Measurements from ENCODE around the gene SPATA31E1. TPM values are rescaled to one million over a fixed set of nuclear protein-coding genes. Genes with fewer than 3 reads are reported as not detected.

SPATA31E1 gene
- 0.71 TPM for total RNA-seq (ENCODE audit: unreplicated experiment)
- long read RNA-seq, partial matches to known transcripts: 0 of 1 reads
- long read RNA-seq, other reads (novel, unspliced or antisense): 1 of 1 reads

DNA sequence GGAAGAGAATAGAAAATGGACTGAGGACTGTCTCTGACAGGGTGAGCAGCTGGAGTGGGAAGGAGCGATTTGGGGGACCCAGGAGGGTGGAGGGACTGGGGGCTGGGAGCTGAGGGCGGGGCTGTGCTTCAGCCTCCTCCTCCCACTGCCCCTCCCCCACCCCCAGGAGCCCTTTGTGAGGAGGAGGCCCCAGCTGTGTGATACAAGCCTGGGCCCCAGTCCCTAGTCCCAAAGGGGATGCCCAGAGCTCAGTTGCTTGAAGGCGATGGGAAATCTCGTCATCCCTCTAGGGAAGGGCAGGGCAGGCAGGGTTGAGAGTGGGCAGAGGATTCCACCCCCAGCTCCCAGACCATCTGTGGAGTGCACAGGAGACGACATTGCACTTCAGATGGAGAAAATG lies at the start of gene SPATA31E1:
Gene SPATA31E1, plus strand, starts transcription at position 251 of the 400 bp plus-strand sequence. Its CDS starts 15 bp downstream, at position 266.
- Mint-ChIP-seq H3K4me1 (ENCODE audit: low read depth, unreplicated experiment) (peaks cover 7% of the 10 kb centered on the region), H3K4me3 (ENCODE audit: unreplicated experiment) (peak within 1 kb of the TSS; percentile 67), H3K27me3 (ENCODE audit: unreplicated experiment) (peaks cover 6% of the 10 kb centered on the region), H3K27ac (ENCODE audit: unreplicated experiment) (peak within 1 kb of the TSS; percentile 93), H3K9me3 (ENCODE audit: unreplicated experiment) (peaks cover 9% of the 10 kb centered on the region), H3K36me3 (ENCODE audit: unreplicated experiment) (peaks cover 6% of the 10 kb centered on the region)
- TF ChIP-seq, protein P1, sequence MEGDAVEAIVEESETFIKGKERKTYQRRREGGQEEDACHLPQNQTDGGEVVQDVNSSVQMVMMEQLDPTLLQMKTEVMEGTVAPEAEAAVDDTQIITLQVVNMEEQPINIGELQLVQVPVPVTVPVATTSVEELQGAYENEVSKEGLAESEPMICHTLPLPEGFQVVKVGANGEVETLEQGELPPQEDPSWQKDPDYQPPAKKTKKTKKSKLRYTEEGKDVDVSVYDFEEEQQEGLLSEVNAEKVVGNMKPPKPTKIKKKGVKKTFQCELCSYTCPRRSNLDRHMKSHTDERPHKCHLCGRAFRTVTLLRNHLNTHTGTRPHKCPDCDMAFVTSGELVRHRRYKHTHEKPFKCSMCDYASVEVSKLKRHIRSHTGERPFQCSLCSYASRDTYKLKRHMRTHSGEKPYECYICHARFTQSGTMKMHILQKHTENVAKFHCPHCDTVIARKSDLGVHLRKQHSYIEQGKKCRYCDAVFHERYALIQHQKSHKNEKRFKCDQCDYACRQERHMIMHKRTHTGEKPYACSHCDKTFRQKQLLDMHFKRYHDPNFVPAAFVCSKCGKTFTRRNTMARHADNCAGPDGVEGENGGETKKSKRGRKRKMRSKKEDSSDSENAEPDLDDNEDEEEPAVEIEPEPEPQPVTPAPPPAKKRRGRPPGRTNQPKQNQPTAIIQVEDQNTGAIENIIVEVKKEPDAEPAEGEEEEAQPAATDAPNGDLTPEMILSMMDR (IDR thresholded peaks at IDR 0.05; ENCODE audit: partially characterized antibody, unreplicated experiment): no peak
- DNase-seq: peak; percentile 77

DNA sequence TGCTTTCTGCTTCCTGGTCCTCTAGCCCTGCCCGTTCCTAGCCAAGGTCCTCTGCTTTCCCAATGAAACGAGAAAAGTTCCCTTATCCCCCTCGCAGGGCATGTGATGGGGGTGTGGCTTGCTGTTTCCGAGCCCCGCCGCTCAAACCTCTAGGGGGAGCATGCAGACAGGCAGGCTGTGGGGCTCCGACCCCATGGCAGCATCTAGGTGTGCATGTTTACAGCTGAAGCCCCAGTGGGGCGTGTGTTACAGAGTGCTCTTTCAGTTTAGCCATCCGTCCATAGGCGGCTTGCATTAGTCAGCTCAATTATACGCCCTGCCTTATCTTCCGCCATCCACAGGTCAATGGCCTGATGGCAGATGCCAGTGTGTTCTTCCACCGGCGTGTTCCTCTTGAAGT lies 48.3 kb upstream of the SPATA31E1 start:
- no peak overlapping the region for H3K4me3 Mint-ChIP-seq (ENCODE audit: unreplicated experiment)
- no peaks in the 10 kb centered on the region for H3K9me3 Mint-ChIP-seq (ENCODE audit: unreplicated experiment)
- no peak overlapping the region for H3K27ac Mint-ChIP-seq (ENCODE audit: unreplicated experiment)
- no peaks in the 10 kb centered on the region for H3K27me3 Mint-ChIP-seq (ENCODE audit: unreplicated experiment)
- H3K4me1 Mint-ChIP-seq (ENCODE audit: low read depth, unreplicated experiment): peaks cover 8% of the 10 kb centered on the region
- peak; percentile 37 for DNase-seq
- H3K36me3 Mint-ChIP-seq (ENCODE audit: unreplicated experiment): peaks cover 6% of the 10 kb centered on the region
- TF ChIP-seq, protein P1 (IDR thresholded peaks at IDR 0.05; ENCODE audit: partially characterized antibody, unreplicated experiment): no peak

DNA sequence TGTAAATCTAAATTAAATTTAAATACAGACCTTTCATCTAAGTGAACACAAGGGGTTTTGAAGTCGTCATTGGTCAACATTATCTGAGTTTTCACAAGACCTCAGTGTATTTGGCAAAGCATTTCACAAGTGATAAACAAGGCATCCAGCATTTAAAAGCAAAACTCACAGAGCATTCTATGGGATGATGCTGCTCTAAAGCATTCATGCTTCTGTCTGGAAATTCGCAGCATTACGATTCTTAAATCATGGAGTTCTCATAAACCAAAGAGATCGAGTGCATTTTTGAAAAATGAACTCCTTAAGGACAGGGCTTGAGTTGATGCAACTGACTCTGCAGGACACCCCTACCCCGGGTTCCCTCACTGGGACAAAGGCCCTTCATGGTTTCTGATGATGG lies 46.1 kb upstream of the SPATA31E1 start:
- H3K27ac Mint-ChIP-seq (ENCODE audit: unreplicated experiment): no peak overlapping the region
- H3K27me3 Mint-ChIP-seq (ENCODE audit: unreplicated experiment): no peaks in the 10 kb centered on the region
- no peak for DNase-seq
- no peak overlapping the region for H3K4me3 Mint-ChIP-seq (ENCODE audit: unreplicated experiment)
- TF ChIP-seq, protein P1 (IDR thresholded peaks at IDR 0.05; ENCODE audit: partially characterized antibody, unreplicated experiment): no peak
- peaks cover 8% of the 10 kb centered on the region for H3K4me1 Mint-ChIP-seq (ENCODE audit: low read depth, unreplicated experiment)
- H3K9me3 Mint-ChIP-seq (ENCODE audit: unreplicated experiment): no peaks in the 10 kb centered on the region
- peaks cover 6% of the 10 kb centered on the region for H3K36me3 Mint-ChIP-seq (ENCODE audit: unreplicated experiment)

DNA sequence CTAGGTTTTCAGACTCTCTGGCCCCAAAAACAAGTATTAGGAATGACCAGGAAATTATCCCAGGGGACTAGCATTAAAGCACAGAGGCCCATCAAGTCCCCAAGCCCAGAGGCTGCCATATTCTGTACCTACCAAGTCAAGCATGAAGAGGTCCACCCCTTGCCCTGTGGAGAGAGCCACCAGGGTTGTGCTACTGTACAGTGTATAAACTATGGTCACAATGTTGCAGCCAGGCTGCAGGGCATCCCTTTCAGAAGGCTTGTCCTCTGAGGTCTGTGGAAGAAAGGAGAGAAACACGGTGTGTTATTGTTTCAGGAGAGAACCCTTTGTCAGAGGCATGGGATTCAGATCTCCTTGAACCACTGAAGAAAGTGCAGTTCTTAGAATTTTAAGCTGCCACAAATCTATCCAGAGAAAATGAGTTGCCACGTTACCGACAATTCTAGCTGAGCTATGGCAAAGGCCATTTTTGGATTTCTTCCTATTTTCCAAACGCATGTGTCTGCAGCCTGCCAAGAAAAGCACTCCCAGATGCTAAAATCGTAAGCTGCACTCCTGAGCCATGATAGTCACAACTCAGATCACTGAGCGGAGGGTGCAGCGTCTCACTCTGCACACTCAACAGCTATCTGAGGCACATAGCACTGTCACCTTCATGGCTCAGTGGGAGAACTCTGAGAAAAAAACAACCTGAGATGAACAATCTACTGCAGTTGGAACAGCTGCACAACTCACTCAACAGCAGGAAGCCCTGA lies 45.5 kb upstream of the SPATA31E1 start:
- Mint-ChIP-seq H3K9me3 (ENCODE audit: unreplicated experiment) (no peaks in the 10 kb centered on the region), H3K27ac (ENCODE audit: unreplicated experiment) (no peak overlapping the region), H3K27me3 (ENCODE audit: unreplicated experiment) (no peaks in the 10 kb centered on the region), H3K36me3 (ENCODE audit: unreplicated experiment) (peaks cover 6% of the 10 kb centered on the region), H3K4me3 (ENCODE audit: unreplicated experiment) (no peak overlapping the region), H3K4me1 (ENCODE audit: low read depth, unreplicated experiment) (peaks cover 8% of the 10 kb centered on the region)
- TF ChIP-seq, protein P1 (IDR thresholded peaks at IDR 0.05; ENCODE audit: partially characterized antibody, unreplicated experiment): no peak
- no peak for DNase-seq

DNA sequence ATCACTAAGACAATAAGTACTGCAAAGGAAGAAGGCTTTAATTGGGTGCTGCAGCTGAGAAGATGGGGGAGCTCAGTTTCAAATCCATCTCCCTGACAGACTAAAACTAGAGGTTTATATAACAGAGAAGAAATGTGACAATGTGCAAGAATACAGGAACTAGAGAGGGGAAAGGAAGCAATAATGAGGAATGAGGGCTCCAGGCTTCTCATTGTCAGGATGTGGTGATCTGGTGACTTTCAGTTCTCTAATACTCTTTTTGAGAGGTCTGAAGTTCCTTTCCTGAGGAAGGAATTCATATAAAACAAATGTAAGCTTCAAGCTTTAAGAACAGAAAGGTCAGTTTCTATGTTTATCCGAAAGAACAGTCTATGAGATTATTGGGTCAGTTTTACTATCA lies 42.5 kb upstream of the SPATA31E1 start:
- Mint-ChIP-seq H3K4me3 (ENCODE audit: unreplicated experiment) (no peak overlapping the region), H3K36me3 (ENCODE audit: unreplicated experiment) (peaks cover 6% of the 10 kb centered on the region), H3K4me1 (ENCODE audit: low read depth, unreplicated experiment) (peaks cover 7% of the 10 kb centered on the region), H3K9me3 (ENCODE audit: unreplicated experiment) (no peaks in the 10 kb centered on the region), H3K27me3 (ENCODE audit: unreplicated experiment) (no peaks in the 10 kb centered on the region), H3K27ac (ENCODE audit: unreplicated experiment) (no peak overlapping the region)
- DNase-seq: no peak
- TF ChIP-seq, protein P1 (IDR thresholded peaks at IDR 0.05; ENCODE audit: partially characterized antibody, unreplicated experiment): no peak
